ENCODE results near the gene CTAG1B. TPM values are rescaled to one million over a fixed set of nuclear protein-coding genes. Genes with fewer than 3 reads are reported as not detected.

Gene CTAG1B
- total and polyA plus RNA-seq, 2 of the 8 experiments (the other 6 are each of a cell fraction or from before 2014, with no cell fraction given), result not detected

DNA sequence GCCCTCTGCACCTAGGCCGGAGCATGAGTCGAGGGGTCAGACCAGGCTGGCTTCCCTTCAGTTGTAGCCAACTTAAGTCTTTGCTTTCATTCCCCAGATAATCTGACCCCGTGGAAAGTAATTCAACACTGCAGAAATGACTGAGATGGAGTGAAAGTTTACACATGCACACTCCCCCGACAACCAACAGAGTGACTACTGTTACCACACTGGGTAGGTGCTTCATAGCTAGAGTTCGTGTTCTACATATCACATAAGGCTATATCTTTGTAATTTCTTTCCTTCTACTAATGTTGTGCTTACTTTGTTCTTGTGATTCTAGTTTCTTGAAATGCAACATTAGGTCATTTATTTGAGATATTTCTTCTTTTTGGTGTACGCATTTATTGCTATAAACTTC lies 41.5 kb upstream of the CTAG1B start:
- H3K56ac ChIP-seq (replicated peaks; ENCODE audit: insufficient read length, low read depth, low read length), result no peak overlapping the region
- H3K4me2 ChIP-seq (ENCODE audit: insufficient read depth in 1 of 2, low read depth in 2 of 2, low read length in 2 of 2), result no peak overlapping the region
- H4K5ac ChIP-seq (ENCODE audit: insufficient read length, low read depth, low read length), result no peak overlapping the region
- no peak overlapping the region for H4K8ac ChIP-seq (ENCODE audit: extremely low read depth, insufficient read depth, low read length)
- no peak overlapping the region for H2AK5ac ChIP-seq (ENCODE audit: low read depth, low read length)
- CTCF ChIA-PET (ENCODE audit: partially characterized antibody), result no interaction called here
- H4K20me1 ChIP-seq (replicated peaks in 1 of 2; ENCODE audit: control insufficient read depth in 1 of 2, insufficient read depth in 2 of 2, low read length in 2 of 2), result no peaks in the 10 kb centered on the region
- no peaks in the 10 kb centered on the region for H3K79me2 ChIP-seq (ENCODE audit: control insufficient read depth in 1 of 2, insufficient read depth in 2 of 2, low read length in 2 of 2)
- no peak overlapping the region for H2BK12ac ChIP-seq (ENCODE audit: low read depth, low read length)
- no peak overlapping the region for H3K23ac ChIP-seq (ENCODE audit: insufficient read length)
- no peak overlapping the region for H2BK15ac ChIP-seq (ENCODE audit: low read length)
- no peak overlapping the region for H3K14ac ChIP-seq (ENCODE audit: insufficient read length)
- no peaks in the 10 kb centered on the region for H3K4me1 ChIP-seq (replicated peaks in 1 of 4; ENCODE audit: control insufficient read depth in 3 of 4, insufficient read depth in 4 of 4, low read length in 3 of 4)
- H3K18ac ChIP-seq (ENCODE audit: extremely low read depth, low read length), result no peak overlapping the region
- WGBS, 2 experiments (ENCODE audit: extremely low coverage in 1 of 2, insufficient coverage in 1 of 2, insufficient read length in 1 of 2, insufficient replicate concordance in 2 of 2, low coverage in 1 of 2, low lambda C conversion rate in 2 of 2, missing lambda C conversion rate in 1 of 2), result 94% methylated on average over 4 of the region's 6 CpGs; no CpG with 5 or more reads in 1 of the 2 experiments
- FAIRE-seq (no peak), DNase-seq (ENCODE audit: low read depth in 1 of 2, low spot score in 2 of 2) (no peak)
- H2BK120ac ChIP-seq (replicated peaks; ENCODE audit: low read depth, low read length), result no peak overlapping the region
- H3K4me3 ChIP-seq (ENCODE audit: extremely low read depth in 1 of 4, insufficient read depth in 2 of 4, low read depth in 3 of 4, low read length in 4 of 4), result no peak overlapping the region
- H3K4ac ChIP-seq (replicated peaks; ENCODE audit: insufficient read length, low read depth, low read length), result no peak overlapping the region
- no peak overlapping the region for H2BK5ac ChIP-seq (ENCODE audit: low read depth, low read length)
- H3K23me2 ChIP-seq (ENCODE audit: low read depth, low read length), result no peaks in the 10 kb centered on the region
- no peaks in the 10 kb centered on the region for H3K27me3 ChIP-seq (replicated peaks in 1 of 4; ENCODE audit: control insufficient read depth in 3 of 4, extremely low read depth in 1 of 4, insufficient read depth in 3 of 4, low read length in 3 of 4)
- H3K36me3 ChIP-seq (ENCODE audit: control insufficient read depth in 2 of 4, insufficient read depth in 4 of 4, low read length in 3 of 4), result no peaks in the 10 kb centered on the region
- no peak overlapping the region for H3K9ac ChIP-seq (replicated peaks in 1 of 4; ENCODE audit: extremely low read depth in 1 of 4, low read depth in 3 of 4, low read length in 3 of 4)
- no peak overlapping the region for H2BK20ac ChIP-seq (ENCODE audit: low read length)
- no peak overlapping the region for H3K27ac ChIP-seq (ENCODE audit: low read depth, low read length)
- TF ChIP-seq CBX8 (IDR thresholded peaks at IDR 0.05; ENCODE audit: borderline replicate concordance, low read depth, low read length) (no peak), EGR1 (IDR thresholded peaks at IDR 0.05; ENCODE audit: borderline replicate concordance, low read depth, low read length) (no peak), SIN3A (conservative IDR thresholded peaks at IDR 0.05 in 1 of 2, IDR thresholded peaks at IDR 0.05 in 1 of 2; ENCODE audit: low read depth in 1 of 2, low read length in 2 of 2) (no peak), BCL11A (IDR thresholded peaks at IDR 0.05; ENCODE audit: low read depth in 2 of 2, low read length in 2 of 2) (no peak), BRCA1 (IDR thresholded peaks at IDR 0.05; ENCODE audit: low read depth, low read length) (no peak), CHD1 (IDR thresholded peaks at IDR 0.05; ENCODE audit: low read depth, low read length) (no peak), SRF (IDR thresholded peaks at IDR 0.05; ENCODE audit: low read depth, low read length) (no peak), GABPA (IDR thresholded peaks at IDR 0.05; ENCODE audit: borderline replicate concordance, insufficient read depth, low read length) (no peak), TAF7 (optimal IDR thresholded peaks at IDR 0.05; ENCODE audit: borderline replicate concordance, low read depth, low read length) (no peak), ASH2L (IDR thresholded peaks at IDR 0.05; ENCODE audit: low read length) (no peak), RFX5 (IDR thresholded peaks at IDR 0.05; ENCODE audit: borderline replicate concordance, low read depth, low read length) (no peak), TCF12 (IDR thresholded peaks at IDR 0.05; ENCODE audit: low read depth, low read length) (no peak), ATF3 (IDR thresholded peaks at IDR 0.05; ENCODE audit: insufficient read depth, low read depth, low read length) (no peak), POLR2A (IDR thresholded peaks at IDR 0.05; ENCODE audit: control extremely low read depth in 1 of 2, low read depth in 2 of 2, low read length in 2 of 2) (no peak), TBP (IDR thresholded peaks at IDR 0.05; ENCODE audit: low read depth, low read length) (no peak)
- POLR2A ChIA-PET (ENCODE audit: partially characterized antibody), result no interaction called here
- H2AFZ ChIP-seq (ENCODE audit: low read length), result no peak overlapping the region
- H3K79me1 ChIP-seq (ENCODE audit: low read depth, low read length), result no peaks in the 10 kb centered on the region
- H4K91ac ChIP-seq (replicated peaks; ENCODE audit: insufficient read length, low read length), result no peak overlapping the region
- H3K9me3 ChIP-seq (ENCODE audit: insufficient read depth in 2 of 2, low read depth in 1 of 2, low read length in 1 of 2), result 0 out of 4 replicates have a peak, but pooled peaks cover 0 to 2% of the 10 kb centered on the region in 2 experiments
